B cell (primary cell): ENCODE data around the gene FBXO42.

Source experiments
- CTCF ChIP-seq: fragments of 200-600 bp; IDR thresholded peaks from one replicate; pipeline ENCODE4 v1.8.0; 2022; ENCODE audit warnings: antibody characterized with exemption, mild to moderate bottlenecking
- EZH2 ChIP-seq: IDR thresholded peaks from 2 replicates; pipeline ENCODE4 v1.6.1; 2012; ENCODE audit warnings: borderline replicate concordance, low read depth, mild to moderate bottlenecking, moderate library complexity, low read length; ENCODE audit not compliant: insufficient read depth, poor library complexity, severe bottlenecking

GRCh38 chr1:16321176-16321867 is 31.0 kb downstream of the FBXO42 start:
- TF ChIP-seq CTCF, result no peak
- TF ChIP-seq EZH2, result no peak
